ENCODE data around the gene DSCAML1.

Gene DSCAML1

DNA sequence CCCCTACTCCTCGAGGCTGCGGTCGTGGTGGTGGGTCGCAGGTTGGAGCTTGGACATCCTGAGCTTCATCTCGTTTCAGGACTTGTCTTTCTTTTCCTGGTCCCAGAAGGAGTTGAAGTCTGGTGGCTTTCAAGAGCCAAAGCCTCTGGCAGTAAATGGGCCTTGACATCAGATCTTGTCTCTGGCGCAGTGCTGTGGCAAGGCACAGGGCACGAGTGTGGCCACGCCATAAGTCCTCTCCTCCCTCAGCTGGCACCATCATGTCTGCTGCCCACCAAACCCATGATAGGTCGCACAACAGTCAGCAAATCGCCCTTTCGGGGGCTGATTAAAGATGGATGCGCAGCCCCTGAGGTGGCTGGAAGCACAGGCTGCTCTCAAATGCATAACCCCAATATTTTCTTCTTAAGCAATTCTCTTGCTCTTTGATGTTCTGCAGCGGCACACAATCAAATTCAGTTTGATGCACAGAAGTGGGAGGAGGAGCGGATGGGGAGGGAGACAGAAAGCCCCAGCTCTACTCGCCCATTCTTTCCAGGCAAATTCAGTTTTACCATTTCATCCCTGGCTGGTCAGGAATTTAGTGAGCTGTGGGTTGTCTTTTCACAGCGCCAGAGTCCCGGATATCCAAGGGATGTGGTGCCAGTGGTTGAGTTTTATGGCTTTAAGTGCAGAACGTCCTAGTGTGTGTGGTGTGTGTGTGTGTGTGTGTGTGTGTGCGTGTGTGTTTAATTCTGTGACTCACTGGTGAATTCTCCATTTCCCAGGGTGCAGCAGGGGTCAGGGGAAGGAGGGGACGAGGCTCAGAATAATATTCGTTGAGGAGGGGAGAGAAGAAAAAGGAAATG is 162.0 kb downstream of the DSCAML1 start:
- TF ChIP-seq, protein P1, sequence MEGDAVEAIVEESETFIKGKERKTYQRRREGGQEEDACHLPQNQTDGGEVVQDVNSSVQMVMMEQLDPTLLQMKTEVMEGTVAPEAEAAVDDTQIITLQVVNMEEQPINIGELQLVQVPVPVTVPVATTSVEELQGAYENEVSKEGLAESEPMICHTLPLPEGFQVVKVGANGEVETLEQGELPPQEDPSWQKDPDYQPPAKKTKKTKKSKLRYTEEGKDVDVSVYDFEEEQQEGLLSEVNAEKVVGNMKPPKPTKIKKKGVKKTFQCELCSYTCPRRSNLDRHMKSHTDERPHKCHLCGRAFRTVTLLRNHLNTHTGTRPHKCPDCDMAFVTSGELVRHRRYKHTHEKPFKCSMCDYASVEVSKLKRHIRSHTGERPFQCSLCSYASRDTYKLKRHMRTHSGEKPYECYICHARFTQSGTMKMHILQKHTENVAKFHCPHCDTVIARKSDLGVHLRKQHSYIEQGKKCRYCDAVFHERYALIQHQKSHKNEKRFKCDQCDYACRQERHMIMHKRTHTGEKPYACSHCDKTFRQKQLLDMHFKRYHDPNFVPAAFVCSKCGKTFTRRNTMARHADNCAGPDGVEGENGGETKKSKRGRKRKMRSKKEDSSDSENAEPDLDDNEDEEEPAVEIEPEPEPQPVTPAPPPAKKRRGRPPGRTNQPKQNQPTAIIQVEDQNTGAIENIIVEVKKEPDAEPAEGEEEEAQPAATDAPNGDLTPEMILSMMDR (IDR thresholded peaks at IDR 0.05; ENCODE audit: insufficient read depth, low read depth, low read length, missing control alignments), result no peak
- H3K4me3 ChIP-seq (ENCODE audit: low read depth, low read length), result no peak overlapping the region
- no peak for DNase-seq (ENCODE audit: low read depth)

- no peak for DNase-seq (ENCODE audit: low read depth)
- H3K4me3 ChIP-seq (ENCODE audit: low read depth, low read length), result no peak overlapping the region
- TF ChIP-seq, protein P1 (IDR thresholded peaks at IDR 0.05; ENCODE audit: insufficient read depth, low read depth, low read length, missing control alignments), result no peak
Observed at GRCh38 chr11:117633976-117634755, 162.8 kb downstream of the DSCAML1 start.

GRCh38 chr11:117633186-117633754 is 163.7 kb downstream of the DSCAML1 start:
- DNase-seq (ENCODE audit: low read depth), result no peak
- no peak overlapping the region for H3K4me3 ChIP-seq (ENCODE audit: low read depth, low read length)
- TF ChIP-seq, protein P1 (IDR thresholded peaks at IDR 0.05; ENCODE audit: insufficient read depth, low read depth, low read length, missing control alignments), result no peak

DNA sequence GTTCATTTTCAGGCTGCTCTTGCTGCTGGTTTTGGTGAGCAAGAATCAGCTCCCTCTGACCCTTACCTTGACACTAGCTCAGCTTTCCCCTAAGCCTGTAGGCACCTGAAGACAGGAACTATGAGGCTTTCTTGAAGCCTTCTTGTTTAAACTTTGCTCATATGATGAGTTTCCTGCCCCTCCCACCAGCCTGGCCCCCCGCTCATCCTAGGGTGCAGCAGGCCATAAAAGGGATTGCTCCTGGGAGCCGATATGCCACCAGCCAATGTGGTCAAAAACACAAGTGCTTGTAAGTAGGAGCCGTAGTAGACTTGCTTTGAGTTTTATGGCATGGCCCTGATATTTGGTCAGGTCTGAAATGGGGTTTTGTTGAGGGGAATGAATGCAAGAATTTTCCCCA is 164.7 kb downstream of the DSCAML1 start:
- TF ChIP-seq, protein P1 (IDR thresholded peaks at IDR 0.05; ENCODE audit: insufficient read depth, low read depth, low read length, missing control alignments), result no peak
- no peak for DNase-seq (ENCODE audit: low read depth)

GRCh38 chr11:117631336-117632140 is 165.5 kb downstream of the DSCAML1 start:
- H3K4me3 ChIP-seq (ENCODE audit: low read depth, low read length), result no peak overlapping the region
- TF ChIP-seq, protein P1 (IDR thresholded peaks at IDR 0.05; ENCODE audit: insufficient read depth, low read depth, low read length, missing control alignments), result no peak
- DNase-seq (ENCODE audit: low read depth), result no peak

More for the DNA sequence above, 164.7 kb downstream of the DSCAML1 start:
- no peak overlapping the region for H3K4me3 ChIP-seq (ENCODE audit: low read depth, low read length)

DNA sequence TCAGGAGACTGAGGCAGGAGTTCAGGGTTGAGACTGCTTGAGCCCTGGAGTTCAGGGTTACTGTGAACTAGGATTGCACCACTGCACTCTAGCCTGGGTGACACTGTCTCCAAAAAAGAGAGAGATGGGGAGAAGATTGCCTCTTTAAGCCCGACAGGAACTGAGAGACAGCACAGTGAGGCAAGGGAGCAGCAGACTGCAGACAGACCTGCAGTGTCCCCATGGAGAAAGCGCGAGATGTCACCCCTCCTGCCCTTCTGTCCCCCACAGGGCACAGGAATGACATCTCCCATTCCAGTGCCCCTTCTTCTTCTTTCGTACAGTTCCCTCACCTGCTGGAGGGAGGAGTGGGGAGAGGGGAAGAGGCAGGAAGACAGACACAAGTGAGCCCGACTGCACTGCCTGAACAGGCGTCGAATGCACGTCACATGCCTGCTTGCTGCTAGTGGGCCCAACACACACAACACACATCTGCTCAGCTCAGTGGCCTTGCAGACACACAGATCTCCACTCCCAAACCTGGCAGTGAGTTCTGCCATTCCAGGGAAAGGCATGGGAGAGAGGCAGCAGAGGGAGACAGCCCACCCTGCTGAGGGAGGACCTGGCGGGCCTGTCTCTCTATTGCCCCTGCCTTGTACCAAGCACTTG is 167.0 kb downstream of the DSCAML1 start:
- H3K4me3 ChIP-seq (ENCODE audit: low read depth, low read length), result no peak overlapping the region
- no peak for DNase-seq (ENCODE audit: low read depth)
- TF ChIP-seq, protein P1 (IDR thresholded peaks at IDR 0.05; ENCODE audit: insufficient read depth, low read depth, low read length, missing control alignments), result no peak

All from GM12865 (cell line).